HG03520 (cell line): Measurements from ENCODE around the gene SLC25A41.
"Not testable (repeated sequence)": the region's sequence is repeated elsewhere in the genome, so short reads cannot be mapped to it uniquely, and the experiment has no call there.

Experiments
- ATAC-seq: cut with Tn5 transposase; IDR thresholded peaks from one replicate; pipeline ENCODE4 v1.9.1; 2021; ENCODE audit warnings: mild to moderate bottlenecking, moderate library complexity; ENCODE audit not compliant: unreplicated experiment

The SLC25A41 gene

DNA sequence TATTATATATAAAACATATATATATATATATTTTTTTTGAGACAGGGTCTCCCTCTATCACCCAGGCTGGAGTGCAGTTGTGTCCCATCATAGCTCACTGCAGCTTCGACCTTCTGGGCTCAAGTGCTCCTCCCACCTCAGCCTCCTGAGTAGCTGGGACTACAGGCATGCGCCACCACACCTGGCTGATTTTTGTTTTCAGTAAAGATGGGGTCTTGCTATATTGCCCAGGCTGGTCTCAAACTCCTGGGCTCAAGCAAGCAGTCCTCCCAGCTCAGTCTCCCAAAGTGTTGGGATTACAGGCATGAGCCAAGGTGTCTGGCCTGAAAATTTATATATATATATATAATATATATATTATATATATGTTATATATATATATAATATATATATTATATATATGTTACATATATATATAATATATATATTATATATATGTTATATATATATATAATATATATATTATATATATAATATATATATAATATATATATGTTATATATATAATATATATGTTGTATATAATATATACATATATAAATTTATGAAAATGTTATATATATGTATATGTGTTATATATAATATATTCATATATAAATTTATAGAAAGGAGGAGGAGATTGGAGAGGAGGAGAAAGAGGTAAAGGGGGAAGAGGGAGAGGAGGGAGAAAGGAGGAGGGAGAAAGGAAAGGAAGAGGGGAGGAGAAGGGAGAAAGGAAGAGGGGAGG is 4.7 kb downstream of the SLC25A41 start:
- ATAC-seq = not testable (repeated sequence)

DNA sequence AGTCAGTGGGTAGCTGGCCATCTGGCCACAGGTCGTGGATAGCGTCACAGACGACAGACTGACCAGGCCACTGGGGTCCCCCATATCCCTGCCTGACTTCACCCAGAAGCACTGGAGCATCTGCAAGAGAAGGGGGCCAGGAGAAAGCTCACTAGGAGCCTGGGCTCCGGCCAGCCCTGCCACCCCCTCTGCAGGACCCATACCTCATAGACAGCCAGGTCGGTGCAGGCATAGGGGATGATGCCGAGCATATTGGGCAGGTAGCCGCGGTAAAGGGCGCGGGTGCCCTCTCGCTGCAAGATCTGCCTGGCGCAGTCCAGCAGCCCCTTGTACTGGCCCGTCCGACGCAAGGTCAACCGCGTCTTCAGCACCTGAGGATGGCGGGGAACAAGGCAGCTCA is 6.4 kb downstream of the SLC25A41 start:
- ATAC-seq = no peak

DNA sequence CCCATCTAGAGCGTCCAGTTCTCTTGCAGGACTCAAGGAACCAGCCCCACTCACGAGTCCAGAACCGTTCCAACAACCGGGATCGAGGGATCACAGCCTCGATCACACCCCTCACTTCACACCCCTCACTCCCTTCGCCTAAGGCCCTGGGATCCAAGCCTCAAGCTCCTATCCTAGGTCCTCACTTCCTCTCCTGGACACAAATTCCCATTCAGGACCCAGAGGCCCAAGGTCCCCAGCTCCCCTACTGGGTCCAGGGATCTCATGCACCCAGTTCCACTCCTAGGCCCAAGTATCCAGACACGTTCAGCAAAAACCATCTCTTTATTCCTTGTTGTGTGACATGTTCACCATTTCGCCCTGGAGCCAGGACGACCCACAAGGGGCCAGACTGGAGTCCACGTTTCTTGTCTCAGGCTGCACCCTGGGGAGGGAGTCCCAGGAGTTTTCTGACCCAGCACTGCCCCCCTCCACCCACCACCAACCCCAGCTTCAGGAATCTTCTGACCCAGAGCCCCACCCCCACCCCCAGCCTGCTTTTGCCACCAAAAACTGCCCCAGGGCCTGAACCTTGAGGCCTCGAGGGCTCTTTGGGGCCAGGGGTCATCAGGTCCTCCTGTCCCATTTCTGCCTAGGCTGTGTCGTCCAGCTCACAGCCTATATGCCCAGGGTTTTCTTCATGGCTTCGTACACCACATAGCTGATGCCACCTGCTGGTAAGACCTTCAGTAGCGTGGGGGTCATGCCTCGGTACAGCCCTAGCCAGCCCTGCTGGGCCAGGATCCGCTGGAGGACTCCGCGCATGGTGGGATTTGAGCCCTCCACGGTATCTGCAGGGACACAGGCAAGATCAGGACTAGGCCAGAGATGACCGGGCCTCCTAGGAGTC is 7.6 kb downstream of the SLC25A41 start:
- ATAC-seq = no peak

DNA sequence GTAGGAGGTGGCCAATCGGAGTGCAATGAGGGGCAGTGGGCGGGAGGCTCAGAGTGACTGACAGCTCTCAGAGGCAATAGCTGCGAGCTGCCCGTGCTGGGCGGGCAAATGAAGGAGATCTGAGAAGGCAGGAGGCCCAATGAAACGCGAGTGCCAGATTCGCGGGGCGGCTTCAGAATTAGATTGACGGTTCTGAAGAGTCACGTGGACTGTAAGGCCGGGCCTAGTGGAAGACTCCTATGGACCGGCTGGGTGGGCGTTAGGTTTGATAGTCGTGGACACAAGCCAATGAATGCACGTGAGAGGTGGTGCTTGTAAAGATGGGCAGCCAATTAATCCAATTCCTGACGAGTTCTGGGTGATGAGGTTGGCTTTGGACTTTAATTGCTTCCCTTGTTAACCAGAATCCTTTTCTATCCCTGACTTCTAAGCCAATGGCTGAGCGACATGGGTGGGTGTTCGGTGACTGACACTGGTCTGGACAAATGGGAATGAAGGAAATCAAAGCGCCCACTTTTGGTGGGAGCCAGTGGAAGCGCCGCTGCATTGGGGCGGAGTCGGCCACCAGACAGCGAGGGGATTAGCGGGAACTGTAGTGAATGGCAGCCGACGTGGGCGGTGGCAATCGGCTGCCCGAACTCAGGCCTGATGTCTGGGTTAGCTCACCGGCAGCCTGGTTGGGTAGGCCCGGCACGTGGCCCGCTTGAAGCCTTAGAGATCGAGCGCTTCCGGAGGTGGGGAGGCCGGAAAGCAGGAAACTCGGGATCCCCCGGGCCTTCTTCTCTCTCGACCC is 8.4 kb downstream of the SLC25A41 start:
- peak; percentile 76 for ATAC-seq

DNA sequence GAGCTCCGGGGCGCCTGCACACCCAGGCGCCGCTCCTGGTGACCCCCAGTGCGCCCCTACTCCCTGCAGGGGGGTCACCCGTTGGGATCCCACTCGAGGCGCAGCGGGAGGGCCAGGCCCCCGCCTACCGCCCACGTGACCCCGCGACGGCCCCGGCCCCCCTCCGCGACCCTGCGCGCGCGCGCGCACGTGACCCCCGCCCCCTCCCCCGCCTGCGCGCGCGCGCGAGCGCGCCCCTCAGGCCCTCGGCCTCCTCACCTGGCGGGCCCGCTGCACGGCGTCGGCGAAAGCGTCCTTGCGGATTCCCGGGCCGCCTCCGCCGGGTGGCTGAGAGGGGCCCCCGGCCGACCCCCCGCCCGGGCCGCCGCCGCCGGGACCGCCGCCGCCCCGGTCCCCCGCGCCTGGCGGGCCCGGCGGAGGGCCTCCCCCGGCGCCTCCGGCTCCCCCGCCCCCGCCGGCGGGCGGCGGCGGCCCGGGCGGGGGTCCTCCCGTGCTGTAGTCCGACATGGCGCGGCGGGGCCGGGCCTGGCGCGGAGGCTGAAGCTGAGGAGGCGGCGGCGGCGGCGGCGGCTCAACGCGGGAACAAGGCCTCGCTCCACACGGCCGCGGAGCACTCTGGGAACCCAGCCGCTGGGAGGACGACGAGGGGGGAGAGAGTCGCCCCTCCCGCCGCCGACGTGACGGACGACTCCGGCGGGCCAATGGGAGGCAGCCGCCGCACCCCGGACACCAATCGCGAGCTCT is 9.2 kb downstream of the SLC25A41 start, which contains the start of gene KHSRP:
Gene KHSRP, minus strand, starts transcription at position 617 of the 744 bp plus-strand sequence. Its CDS starts 110 bp downstream, at position 507.
- no peak for ATAC-seq

DNA sequence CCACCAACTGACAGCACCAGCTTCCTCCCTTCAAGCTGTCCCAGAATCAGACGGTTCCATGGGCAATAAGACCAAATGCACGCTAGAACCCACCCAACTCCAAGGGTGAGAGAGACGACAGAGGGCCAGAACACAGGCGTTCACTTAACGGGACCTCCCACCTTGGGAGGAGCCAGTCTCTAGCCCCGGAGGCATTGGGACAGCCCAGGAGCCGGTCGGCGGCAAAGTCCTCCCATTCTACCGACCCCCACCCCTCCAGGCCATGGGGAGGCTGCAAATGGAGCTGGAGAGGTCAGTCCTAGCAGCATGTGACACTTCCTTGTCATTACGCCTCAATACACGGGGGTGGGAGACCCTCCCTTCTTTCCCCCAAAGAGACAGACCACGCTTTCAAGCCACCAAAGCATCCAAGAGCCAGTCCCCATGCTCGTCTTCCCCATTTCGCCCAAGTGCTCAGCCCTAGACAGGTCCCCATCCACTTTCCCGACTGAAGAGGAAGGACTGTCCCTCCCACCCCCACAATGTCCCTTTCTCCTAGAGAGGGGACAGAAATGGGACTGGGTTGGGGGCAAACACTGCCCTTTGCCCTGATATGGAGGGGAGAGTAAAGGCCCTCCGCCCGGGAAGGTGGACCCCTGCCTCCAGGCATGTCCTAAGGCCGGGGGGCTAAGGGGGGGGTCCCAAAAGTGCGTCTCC is 9.9 kb downstream of the SLC25A41 start:
- ATAC-seq = no peak

DNA sequence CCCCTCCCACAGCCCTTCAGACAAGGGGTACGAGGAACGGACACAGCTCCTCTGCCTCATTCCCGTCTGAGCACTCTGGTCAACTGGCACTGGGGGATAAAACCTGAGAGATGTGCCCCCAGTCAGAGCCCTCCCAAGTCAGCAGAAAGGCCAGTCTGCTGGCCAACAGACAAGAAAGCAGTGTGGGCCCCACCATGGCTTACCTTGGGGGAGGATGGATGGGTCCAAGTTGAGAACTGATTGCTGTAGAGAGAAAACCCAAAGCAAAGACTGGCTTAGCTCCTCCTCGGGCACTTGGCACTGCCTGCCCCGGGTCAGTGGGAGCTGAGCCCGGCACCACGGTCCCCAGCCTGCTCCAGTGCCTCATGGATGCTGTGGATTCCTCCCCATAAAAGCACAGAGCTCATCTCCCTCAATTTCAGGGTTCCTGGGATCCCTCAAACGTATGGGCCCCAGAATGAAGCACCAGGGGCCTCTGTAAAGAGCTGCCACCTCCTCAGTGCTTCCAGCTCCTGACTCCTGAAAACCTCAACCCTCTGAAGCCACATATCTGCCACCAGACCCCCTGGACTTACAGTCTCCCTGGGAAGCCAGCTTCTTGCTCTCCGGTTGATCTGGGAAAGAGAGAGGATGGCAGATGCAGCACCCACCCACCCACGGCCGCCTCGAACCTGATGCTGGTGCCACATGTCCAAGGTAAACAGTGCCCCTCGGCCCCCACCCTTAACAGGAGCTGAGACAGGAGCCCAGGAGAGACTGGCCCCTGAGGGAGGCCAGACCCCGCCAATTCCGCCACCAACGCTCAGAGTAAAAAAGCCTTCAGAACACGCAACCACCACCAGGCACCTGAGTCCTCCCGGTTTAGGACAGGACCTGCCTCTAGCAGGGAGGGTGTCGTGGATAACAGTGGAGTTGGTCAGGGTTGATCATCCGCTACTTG is 12.2 kb downstream of the SLC25A41 start:
- ATAC-seq = no peak

DNA sequence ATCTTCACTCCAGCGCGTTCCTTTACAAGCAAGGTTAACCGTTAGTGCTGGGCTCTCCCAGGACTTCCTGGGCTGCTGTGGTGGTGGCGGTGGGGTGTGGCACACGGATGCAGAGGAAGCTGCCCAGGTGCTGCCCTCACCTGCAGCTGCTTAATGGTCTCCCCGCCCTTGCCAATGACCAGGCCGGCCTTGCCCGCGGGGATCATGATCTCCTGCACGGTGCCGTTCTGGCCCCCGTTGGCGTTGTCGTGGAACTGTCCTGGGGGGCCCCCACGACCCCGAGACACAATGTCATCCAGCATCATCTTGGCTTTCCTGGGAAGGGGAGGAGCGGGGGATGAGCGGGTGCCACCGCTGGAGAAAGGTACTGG is 15.0 kb downstream of the SLC25A41 start:
- no peak for ATAC-seq

DNA sequence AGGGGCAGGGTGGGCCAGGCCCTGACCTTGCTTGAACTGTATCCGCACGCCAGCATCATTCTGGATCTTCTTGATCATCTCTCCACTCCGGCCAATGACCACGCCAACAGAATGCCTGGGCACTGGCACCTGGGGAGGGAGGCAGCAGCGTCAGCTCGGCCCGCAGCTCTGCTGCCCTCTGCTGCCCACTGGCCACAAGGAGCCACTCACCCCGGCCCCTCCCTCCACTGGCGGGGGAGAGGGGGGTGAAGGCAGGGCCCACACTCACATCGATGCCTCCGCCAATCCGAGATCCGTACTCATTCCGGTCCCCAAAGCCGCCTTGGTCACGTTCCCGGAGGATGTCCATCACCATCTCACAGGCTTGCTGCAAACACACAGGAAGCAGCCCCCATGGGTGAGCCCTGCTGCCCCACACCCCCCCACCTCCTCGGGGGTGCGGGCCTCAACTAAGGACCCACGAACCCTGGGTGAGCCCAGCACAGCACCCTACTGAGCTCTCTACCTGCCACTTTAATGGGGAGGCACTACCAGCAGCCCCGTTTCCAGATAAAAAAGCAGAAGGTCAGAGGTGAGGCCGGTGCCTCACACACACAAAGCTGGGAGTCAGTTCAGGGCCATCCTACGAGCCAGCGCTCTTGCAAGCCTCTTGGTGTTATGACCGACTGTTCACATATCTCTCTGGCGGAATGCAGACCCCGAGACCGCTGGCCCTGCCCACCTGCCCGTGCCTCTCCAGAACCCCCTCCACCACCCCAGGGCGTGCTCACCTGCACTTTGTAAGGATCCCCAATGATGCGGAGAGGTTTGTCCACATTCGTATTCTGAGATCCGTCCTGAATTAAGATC is 15.6 kb downstream of the SLC25A41 start:
- ATAC-seq = no peak

DNA sequence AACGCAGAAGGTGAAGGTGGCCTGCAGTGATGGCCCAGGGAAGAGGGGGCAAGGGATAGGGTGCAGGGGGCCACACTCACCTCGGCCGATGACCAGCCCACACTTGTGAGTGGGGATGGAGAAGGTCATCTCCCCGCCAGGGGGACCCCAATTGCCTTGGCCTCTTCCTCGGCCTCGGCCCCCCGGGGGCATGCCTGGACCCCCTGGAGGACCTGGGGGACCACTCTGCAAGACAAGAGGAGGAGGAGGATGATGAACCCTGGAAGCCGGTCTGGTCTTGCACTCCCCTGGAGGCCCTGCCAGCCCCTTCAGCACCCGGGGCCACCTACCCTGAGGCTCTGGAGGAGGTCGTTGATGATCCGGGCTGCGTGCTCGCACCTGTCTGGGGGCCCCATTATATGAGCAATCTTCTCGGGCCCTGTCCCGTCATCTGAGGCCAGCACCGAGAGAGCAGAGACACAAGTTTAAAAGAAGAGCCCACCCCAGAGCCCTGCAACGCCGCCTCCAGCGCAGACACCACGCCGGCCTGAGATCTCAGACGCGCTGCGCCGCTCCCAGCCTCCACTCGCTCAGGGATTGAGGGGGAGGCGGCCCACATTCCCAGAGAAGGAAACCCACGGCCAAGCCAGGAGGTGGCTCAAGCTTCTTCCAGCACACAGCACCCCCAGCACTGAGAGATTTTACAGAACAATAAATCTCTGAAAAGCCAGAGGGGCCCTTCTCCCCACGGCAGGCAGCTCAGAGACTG is 16.7 kb downstream of the SLC25A41 start:
- ATAC-seq = no peak

DNA sequence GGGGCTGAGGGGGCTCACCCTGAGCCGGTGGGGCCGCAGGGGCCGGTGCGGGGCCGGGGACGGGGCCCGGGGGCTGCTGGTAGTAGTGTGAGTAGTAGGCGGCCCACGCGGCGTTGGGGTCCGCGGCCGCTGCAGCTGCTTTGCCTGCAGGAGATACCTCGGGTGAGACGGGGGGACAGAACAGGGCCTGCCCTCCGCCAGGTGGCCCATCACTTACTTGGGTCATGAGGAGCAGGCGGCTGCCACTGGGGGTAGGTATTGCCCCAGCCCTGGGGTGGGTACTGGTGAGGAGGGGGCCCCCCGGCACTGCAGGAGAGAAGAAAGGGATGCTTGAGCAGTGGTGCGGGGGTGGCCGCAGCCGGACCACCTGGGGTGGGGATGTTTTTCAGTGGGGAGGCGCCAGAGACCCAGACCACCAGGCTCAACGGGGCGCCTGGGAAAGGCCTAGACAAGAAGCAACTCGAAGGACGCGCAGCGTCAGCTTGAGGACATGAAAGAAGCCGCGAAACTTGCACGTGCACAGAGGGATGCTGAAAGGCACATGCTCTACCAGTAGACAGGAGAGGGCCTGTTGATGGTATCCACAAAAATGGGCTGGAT is 17.9 kb downstream of the SLC25A41 start:
- no peak for ATAC-seq

DNA sequence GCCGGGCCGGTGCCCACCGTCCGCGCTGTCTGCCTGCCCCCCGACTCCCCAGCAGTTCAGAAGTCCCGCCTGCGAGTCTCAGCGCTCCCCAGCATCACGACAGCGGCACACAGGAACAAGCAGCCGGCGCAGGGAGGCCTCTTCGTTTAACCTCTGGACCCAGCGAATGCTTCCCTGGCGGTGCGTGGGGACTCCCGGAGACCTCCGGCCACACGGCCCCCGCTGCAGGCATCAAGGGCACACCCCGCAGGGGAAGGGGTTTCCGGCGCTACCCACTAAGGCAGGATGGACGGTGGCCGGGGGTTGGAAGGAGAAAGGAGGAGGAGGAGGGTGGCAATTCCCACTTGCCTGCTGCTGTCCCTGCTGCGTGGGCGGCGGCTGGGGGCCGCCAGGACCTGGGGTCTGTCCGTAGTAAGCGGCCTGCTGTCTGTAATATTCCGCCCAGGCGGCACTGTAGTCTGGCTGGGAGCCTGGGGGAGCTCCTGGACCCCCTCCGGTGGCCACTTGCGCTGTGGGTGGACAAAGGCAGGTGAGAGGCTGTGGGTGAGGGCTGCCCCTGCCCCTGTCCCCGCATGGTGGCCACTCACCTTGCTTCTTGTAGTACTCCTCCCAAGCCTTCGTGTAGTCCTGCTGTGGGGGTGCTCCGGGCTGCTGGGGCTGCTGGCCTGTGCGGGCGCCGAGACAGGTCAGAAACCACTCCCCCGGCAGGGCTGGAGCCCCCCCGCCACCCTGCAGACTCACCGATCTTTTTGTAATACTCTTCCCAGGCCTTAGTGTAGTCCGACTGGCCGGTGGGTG is 18.6 kb downstream of the SLC25A41 start:
- ATAC-seq = no peak

DNA sequence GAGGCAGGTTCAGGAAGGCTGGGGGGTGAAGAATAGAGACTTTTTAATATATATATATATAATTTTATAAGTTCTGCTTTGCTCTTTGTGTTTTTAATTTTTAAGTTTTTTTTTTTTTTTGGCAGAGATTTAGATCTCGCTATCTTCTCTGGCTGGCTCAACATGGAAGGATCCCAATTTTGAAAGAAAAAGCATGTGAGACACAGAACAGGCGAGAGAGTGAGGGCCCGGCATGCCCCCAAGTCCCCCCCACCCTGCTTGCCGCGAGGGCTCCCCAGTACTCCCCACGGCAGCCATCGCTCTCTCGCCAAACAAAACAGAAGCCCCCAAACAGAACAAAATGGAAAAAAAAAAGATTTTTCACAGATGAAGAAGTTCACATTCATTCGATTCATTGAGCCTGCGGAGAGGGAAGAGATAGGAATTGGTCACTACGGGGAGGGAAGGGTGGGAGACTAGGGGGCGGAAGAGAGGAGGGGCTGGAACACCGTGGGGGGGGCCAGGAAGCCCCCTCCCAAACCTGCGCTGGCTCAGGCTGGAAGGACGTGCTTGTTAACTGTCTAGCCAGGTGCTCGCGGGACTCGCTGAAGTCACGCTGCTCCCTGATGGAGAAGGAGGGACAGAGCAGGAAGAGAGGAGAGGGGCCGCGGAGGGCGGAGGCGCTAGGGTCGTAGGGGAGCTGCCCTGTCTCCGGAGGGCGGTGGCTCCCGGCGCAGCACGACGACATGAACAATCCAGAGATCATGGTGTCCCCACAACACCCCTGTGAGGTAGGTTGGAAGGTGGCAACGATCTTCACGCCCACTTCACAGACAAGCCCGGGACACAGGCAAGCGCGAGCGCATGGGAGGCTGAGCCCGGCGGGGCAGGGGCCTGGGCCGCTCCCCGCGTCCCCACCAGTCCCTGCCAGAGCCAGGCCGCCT is 19.6 kb downstream of the SLC25A41 start:
- ATAC-seq = no peak

DNA sequence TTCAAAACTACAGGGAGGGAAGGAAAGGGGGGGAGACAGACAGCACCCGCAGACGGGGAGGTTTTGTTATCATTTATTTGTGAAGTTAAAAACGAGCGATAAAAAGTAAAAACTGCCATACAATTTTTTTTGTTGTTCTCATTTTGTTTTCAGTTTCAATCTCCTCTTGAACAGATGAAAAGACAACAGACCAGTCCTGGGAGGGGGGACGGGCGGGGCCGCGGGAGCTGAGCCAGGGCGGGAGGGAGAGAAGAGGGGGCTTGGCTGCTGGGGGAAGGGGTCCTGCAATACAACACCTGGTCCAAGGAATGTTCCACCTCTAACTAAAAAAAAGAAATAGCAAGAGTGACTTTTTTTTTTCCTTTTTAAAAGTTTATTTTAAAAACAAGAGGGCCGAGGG is 20.3 kb downstream of the SLC25A41 start:
- no peak for ATAC-seq
